HG03025 (cell line): ENCODE measurements around the gene CHTF18.
"Not testable (repeated sequence)": the region's sequence is repeated elsewhere in the genome, so short reads cannot be mapped to it uniquely, and the experiment has no call there.

Experiments used
- ATAC-seq: cut with Tn5 transposase; IDR thresholded peaks from one replicate; pipeline ENCODE4 v1.9.1; 2021; ENCODE audit warnings: mild to moderate bottlenecking, moderate library complexity; ENCODE audit not compliant: unreplicated experiment, low FRiP score

CHTF18 gene

DNA sequence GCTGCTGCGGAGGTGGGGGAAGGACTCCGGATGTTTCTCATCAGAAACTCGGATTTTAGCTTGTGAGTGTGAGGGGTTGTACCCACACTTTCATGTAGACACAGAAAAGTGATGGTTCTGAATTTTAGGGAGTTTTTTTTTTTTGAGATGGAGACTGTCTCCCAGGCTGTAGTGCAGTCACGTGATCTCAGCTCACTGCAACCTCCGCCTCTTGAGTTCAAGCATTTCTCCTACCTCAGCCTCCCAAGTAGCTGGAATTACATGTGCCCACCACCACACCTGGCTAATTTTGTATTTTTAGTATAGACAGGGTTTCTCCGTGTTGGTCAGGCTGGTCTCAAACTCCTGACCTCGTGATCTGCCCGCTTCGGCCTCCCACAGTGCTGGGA lies 34.5 kb downstream of the CHTF18 start:
- no peak for ATAC-seq

DNA sequence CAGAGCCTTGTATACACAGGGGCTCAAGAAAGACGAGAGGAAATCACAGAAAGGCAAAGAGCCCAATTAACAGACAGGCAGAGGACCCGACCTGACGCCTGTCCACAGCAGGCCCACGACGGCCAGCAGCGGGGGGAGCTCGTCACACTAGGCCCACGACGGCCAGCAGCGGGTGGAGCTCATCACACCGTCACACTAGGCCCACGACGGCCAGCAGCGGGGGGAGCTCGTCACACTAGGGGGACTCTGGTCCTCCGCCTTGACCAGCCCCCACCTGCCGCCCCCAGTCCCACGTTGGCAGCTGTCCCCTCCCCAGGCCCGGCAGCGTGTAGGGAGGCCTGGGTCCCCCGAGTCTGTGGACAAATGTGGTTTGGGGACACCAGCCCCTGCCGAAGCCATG lies 35.8 kb downstream of the CHTF18 start:
- ATAC-seq = no peak

DNA sequence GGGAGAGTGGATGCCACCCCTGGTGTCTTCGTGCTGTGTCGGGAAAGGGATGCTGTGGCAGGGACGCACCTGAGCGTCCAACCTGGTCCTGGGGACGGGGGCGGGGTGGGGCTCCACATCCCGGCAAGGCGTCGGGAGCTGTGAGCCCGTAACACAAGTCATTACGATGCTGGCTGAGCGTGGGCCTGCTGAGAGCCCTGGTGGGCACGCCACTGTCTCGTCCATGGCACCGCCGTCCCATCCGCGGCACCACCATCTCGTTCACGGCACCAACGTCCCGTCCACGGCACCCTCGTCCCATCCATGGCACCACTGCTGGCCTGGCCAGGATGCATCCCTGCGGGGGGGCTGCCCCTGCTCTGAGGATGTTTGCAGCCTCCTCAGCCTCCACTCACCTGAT lies 36.2 kb downstream of the CHTF18 start:
- ATAC-seq = no peak

DNA sequence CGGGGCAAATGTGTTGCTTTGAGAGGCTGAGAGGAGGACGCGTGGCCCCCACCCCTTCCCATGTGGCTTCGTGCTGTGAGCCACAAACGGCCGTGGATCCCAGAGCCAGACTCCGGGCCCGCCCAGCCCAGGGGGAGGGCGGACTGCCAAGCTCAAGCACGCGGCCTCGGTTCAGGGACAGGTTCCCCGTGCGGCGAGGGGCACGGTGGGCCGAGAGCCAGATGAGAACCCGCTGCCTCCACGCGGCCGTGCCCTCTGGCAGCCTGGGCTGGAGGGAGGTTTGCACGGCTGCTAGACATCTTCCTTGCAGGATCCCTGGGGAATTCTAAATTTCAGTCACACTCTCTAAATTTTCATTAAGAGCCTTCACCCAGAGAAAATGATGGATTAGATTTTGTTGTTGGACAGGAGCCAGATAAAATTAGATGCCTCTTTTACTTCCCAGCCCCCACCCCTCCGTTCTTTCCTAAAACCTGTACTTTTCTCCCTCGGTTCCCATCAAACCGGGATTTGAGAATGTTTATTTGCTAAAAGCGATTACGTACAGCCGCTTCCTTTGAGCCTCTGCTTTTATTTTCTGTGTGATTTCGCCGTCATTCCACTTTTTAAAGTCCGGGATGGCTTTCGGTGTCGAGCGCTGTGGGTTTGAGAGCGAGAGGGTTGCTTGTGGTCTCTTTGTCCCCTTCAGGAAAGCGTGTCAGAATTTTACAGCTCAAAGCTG lies 37.1 kb downstream of the CHTF18 start:
- no peak for ATAC-seq

DNA sequence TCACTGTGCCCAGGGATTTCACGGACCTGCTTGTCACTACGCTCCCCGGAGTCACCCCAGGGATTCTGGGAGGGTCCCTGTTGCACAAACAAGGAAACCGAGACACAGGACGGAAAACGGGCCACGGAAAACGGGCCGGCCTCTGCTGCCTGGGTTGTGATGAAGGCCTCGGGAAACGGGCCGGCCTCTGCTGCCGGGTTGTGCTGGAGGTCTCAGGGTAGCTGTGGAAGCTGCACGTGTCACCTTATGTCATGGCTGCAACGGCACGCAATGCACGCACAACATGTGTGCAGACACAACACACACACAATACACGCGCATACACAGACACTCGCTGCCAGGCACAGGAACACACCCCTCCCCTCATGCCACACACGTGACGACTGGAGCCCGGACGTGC lies 39.1 kb downstream of the CHTF18 start:
- ATAC-seq = no peak

DNA sequence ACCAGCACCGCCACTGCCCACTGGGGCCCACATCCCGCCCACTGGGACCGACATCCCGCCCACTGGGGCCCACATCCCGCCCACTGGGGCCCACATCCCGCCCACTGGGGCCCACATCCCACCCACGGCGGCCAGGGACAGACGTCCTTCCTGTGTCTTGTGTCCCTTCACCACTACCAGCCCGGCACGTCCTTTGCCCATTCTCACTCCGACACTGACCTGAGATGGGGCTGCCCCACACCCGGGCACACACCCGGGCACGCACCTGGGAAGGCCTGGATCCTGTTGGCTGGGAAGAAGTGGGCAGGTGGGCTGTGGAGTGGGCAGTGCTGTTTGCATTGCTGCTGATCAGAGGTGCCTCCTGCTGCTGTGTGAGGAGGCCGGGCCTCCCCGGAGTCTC lies 40.5 kb downstream of the CHTF18 start:
- ATAC-seq = no peak

DNA sequence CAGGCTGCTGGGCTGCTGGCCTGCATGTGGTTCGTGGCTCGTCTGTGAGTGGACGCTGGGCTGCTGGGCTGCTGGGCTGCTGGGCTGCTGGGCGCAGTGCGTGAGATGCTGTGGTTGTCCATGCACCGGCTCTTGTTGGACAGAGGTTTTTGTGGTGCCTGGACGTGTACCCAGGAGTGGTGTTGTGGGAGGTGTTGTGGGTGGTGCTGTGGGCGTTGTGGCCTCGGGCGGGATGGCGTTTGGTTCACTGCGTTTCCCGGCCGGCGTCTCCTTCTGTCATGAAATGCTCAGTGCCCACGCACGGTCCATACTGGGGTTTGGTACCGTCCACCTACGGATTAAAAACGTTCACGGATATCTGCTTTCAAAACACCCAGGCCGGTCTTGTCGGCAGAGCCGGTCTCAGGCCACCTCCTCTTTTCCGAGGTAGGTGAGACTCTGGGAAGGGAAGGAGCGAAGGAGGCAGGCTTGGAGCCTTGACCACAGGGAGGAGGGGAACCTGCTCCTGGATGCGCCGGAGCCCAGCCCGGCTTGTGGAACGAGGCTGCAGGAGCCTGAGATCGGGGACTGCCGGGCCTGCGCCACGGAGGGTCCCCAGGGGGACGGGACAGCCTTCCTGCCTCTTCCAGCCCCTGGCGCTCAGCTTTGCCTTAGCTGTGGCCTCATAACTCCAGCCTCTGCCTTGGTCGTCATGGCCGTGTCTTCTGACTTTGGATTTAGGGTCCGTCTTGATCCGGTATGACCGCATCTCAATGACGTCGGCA lies 41.9 kb downstream of the CHTF18 start:
- ATAC-seq = no peak

DNA sequence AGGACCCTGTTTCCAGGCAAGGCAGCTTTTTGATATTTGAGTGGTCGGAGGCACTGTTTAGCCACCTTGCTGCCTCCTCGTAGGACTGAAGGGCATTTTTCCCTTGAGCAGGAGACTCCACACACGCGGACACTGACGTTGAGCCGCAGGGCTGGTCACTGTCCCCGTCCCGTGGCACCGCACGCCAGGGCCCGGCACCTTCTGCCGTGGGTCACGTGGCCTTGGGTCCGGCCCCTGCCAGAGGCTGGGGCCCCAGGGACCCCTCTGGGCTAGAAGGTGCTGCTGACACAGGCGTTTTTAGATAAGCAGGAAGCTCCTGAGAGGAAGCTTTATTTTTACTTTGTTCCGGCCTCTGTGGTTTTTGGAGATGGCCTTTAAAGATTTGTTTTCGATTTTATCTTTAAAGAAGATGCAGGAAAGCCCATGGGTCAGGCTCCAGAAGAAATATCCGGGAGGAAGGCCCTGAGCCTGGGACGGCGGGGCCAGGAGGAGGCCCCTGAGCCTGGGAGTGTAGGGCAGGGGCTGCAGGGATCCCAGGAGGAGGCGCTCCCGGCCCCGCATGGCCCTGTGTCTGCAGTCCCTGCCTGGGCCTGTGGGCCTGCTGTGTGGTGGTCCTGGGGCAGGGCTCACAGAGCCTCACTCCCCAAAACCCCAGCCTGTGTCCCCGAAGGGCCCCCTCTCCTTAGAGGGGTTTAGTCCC lies 42.6 kb downstream of the CHTF18 start:
- ATAC-seq = no peak

DNA sequence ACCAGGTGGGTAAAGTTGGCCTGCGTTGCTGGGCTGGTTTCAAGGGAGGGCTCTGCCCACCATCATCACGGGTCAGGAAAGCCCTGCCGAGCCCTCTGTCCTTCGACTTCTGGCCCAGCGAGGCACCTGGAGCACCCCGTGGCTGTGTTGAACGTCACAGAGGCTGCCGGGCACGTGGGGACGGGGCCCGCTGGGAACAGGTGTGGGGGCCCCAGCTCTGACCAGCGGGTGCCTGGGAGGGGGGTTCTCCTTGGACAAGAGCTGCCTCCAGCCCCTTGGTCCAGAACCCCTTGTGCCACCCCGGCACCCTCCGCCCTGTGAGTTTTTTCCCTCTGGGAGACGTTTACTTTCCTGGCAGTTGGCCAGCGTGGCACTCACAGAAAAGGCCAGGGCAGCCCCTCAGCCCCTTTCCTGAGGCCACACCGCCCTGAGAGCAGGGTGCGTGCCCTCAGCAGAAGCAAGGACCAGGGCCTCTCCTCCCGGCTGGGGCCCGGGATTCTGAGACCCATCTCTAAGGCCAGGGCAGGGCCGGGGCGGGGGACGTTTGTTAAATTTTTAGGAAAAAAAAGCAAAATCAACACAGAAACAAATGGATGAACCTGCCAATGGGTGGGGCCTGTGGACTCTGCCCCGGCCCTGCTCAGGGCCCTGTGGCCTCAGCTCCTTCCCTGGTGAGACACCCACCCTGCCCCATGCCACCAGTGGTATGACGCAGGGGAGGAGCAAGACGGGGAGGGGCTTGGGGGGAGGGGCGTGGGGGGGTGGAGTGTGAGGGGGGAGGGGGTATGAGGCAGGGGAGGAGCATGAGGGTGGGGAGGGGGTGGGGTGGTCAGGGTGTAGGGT lies 43.4 kb downstream of the CHTF18 start:
- no peak for ATAC-seq

DNA sequence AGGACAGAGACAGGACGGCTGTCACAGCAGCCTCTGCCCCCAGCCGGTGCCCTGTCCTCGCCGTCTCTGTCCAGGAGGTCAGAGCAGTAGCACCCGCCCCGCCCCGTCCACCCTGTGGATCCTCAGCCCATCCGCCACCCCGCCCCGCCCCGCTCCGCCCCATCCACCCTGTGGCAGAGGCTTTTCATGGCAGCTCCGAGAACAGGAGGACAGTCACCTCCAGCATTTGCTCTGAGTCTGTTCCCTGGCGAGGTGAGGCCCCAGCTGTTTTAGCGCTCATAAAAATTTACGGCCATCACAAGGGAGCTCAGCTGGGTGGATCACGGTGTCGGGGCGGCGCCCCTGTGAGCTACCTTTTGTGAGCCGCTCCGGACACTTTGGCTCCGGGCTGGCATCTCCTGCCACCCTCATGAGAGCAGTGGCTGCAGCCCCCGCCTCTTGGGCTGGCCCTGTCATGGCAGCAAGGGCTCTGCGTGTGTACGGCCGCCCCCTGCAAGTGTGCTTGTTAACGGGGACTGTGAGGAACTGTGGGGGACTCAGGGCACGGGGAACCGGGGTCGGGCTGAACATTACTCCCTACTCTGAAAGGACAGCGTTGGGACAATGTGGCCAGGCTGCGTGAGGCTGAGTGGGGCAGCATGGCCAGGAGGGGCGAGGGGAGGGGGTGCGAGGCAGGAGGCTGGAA lies 44.4 kb downstream of the CHTF18 start:
- ATAC-seq = no peak

DNA sequence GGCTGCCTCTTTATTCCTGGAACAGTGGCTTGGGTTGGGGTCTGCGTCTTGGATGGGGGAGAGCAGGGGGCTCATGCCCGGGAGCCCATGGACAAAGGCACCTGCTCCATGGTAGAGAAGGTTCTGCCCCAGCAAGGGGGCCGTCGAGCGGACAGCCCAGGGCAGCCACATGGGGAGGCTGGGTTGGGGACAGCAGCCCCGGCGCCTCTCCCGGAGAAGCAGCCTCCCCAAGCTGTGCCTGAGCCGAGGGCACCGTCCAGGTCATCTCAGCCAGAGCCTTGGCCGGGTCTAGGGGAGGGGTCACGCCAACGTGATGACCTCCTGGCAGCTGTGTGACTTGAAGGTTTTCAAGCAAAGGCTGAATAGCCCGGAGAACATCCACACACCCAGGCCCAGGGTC lies 45.0 kb downstream of the CHTF18 start:
- no peak for ATAC-seq

DNA sequence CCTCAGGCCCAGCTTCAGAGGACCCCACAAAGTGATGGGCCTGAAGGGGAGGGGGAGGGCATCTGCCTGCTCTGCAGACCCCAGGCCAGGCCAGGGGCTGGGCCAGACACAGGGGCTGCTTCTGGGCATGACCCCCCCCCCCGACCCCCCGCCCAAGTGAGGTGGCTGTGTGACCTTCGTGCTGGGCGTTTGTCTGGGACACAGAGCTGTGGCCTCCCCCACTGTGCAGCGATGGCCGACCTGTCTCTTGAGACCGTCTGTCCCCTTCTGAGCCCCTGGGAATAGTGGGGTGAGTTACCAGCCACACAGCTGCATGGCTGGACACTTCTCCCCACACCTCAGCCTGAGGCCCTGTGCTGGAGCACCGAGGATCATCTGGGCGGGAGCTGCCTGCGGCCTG lies 47.0 kb downstream of the CHTF18 start:
- ATAC-seq = no peak

DNA sequence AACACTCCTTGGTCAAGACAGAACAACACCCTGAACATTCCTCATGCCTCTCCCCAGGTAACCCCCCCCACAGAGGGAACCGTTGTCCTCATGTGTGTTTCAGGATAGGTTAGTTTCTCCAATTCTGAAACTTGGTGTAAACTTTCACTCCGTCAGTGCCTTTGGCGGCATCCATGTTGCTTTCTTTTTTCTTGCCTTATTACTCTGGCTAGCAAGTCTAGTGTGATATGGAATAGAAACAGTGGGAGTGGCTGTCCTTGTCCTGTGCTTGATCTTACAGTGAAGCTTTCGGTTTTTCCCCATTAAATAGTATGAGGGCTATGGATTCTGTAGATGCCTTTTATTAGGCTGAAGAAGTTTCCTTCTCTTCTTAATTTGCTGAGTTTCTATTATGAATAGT lies 47.8 kb downstream of the CHTF18 start:
- no peak for ATAC-seq

DNA sequence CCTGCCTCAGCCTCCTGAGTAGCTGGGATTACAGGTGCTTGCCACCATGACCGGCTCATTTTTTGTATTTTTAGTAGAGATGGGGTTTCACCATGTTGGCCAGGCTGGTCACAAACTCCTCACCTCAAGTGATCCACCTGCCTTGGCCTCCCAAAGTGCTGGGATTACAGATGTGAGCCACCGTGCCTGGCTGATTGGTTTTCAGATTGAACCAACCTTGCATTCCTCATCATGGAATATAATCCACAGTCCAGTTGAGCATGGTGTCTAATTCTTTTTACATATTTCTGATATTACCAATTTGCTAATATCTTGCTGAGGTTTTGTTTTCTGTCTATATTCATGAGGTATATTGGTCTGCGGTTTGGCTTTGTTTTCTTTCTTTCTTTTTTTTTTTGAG lies 48.4 kb downstream of the CHTF18 start:
- ATAC-seq = not testable (repeated sequence)

DNA sequence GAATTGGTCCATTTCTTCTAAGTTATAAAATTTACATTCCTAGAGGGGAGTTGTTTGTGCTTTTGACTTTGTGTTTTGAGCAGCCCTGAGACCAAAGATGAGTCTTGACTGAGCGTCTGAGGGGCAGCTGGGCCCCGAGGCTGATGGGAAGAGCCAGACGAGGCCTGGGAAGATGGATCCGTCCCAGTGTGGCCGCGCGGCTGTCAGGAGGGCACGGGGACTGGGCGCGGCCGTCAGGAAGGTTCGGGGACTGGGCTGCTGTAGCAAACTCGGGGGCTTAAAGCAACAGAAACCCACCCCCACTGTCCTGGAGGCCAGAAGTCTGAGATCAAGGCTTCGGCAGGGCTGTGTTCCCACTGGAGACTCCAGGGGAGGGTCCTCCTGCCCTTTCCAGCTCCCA lies 50.3 kb downstream of the CHTF18 start:
- no peak for ATAC-seq

DNA sequence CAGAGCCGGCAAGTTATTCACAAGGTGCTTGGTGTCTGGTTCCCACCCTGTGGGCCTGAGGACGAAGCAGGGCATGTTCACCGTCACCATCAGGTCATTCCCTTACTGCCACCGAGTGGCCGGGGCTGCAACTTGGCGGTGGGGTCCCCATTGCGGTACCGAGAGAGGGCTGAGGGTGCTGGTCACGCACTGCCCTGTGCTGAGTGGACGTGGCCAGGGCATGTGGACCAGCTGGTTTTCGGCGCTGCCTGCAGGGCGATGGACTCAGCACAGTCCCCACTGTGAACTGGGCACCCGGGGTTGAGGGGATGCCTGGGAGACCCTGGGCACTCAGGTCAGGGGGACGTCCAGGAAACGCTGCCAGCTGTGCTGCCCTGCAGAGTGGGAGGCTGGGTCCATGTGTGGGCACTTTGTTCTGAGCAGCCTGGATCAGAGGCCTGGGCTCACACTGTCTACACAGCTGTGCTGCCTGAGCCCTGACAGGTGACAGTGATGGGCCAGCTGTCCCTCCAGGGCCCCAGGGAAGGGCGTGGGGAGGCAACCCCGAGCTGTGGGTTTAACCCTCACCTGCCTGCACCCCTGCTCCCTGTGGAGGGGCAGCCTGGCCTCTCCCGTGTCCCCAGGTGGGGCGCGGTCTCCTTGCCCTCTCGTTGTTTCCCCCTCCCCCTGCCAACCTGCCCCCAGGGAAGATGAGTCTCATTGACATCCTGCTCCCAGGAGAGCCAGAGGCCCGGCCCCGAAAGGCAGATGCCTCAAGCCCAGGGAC lies 51.4 kb downstream of the CHTF18 start:
- ATAC-seq = no peak

DNA sequence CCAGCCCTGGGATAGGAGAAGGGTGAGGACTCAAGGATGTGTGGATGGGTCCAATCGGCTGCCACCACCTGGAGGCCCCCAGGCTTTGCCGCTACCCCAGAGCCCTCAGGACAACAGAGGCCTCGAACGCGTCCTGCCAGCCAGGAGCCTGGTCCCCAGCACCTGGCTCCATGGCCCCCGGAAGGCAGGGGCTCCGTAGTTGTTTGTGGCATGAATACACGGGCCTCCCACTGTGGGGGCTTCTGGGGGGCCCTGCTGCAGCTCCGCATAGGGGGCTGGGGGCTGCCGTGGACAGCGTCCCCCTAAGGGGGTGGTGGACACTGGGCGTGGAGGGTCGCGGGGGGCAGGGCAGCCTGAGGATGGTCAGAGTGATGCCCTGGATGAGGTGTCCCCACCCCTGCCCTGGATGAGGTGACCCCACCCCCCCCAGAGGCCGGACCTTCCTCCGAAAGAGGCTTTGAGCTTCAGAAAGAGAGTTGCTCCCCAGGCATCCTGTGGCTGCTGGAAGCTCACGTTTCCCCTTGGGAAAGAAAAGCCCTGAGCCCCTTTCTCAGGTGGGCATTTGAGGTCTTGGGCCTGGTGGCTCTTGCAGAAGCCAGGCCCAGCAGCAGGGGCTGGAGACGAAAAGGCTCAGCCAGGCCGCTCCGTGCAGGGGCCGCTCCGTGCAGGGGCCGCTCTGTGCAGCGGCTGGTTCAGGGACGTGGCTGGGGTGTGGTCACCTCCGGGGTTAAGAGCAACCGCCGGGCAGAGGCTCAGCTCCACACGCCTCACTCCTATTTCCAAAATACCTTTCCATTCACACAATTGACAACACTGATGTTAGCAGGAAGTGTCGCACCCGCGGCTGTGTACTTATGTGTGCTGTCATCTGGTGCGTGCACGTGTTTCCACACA lies 52.4 kb downstream of the CHTF18 start:
- ATAC-seq = no peak

DNA sequence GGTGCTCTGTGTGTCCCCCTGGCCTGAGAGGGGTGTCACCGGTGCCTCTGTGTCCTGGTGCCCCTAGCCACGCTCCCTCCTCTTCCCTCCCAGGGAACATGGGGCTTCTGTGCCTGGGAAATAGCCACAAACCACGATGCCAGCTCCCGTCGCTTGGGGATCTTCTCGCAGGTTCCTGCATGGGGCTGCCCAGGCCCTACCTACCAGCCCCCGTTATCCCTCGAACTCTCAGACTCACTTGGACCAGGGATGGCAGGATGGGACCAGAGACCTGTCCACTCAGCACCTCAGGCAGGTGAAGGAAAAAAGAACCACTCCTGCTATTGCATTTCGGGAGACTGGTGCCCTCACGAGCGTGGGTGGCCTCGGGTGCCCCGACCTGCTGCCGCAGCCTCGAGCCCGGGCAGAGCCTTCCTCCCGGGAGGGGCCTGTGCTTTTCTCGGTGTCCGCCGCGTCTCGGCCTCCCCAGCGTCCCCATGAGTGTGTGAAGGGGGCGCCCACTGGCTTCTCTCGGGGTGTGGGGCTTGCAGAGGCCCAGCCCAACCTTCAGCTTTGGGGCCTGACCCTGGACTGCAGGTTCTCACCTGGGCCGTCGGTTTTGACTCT lies 53.1 kb downstream of the CHTF18 start:
- no peak for ATAC-seq
